ENCODE data around the gene BPIFB2.
"Not testable (repeated sequence)": the region's sequence is repeated elsewhere in the genome, so short reads cannot be mapped to it uniquely, and the experiment has no call there.

The BPIFB2 gene

GRCh38 chr20:33045129-33045721, 37.7 kb downstream of the BPIFB2 start:
- DNase-seq: not testable (repeated sequence)

- DNase-seq: no peak
These were observed 38.9 kb downstream of the BPIFB2 start for GRCh38 chr20:33046412-33046811.

GRCh38 chr20:33051333-33051732, 43.8 kb downstream of the BPIFB2 start:
- DNase-seq: no peak

GRCh38 chr20:33053291-33054106, 46.0 kb downstream of the BPIFB2 start, which contains the start of gene BPIFB3:
Gene BPIFB3, plus strand, starts transcription at chr20:33053903. Its CDS starts 1,533 bp downstream, at chr20:33055436.
- DNase-seq: no peak

GRCh38 chr20:33054381-33054780, 46.9 kb downstream of the BPIFB2 start:
- no peak for DNase-seq

GRCh38 chr20:33054791-33055190, 47.3 kb downstream of the BPIFB2 start:
- no peak for DNase-seq

GRCh38 chr20:33059136-33059535, 51.6 kb downstream of the BPIFB2 start:
- DNase-seq: no peak

GRCh38 chr20:33059741-33060390, 52.4 kb downstream of the BPIFB2 start:
- DNase-seq: no peak

- DNase-seq: no peak
These were observed 54.1 kb downstream of the BPIFB2 start for GRCh38 chr20:33061658-33062028.

GRCh38 chr20:33062105-33062824, 54.8 kb downstream of the BPIFB2 start:
- DNase-seq: no peak

GRCh38 chr20:33062825-33063149, 55.3 kb downstream of the BPIFB2 start:
- no peak for DNase-seq

GRCh38 chr20:33063271-33063670, 55.8 kb downstream of the BPIFB2 start:
- DNase-seq: no peak

- no peak for DNase-seq
These were observed 57.2 kb downstream of the BPIFB2 start for GRCh38 chr20:33064572-33065287.

GRCh38 chr20:33065785-33066184, 58.3 kb downstream of the BPIFB2 start:
- DNase-seq: no peak

GRCh38 chr20:33067806-33068205, 60.3 kb downstream of the BPIFB2 start:
- no peak for DNase-seq

- no peak for DNase-seq
These were observed 60.9 kb downstream of the BPIFB2 start for GRCh38 chr20:33068251-33068939.

- no peak for DNase-seq
These were observed 62.2 kb downstream of the BPIFB2 start for GRCh38 chr20:33069673-33070072.

GRCh38 chr20:33070111-33071053, 62.9 kb downstream of the BPIFB2 start:
- no peak for DNase-seq

GRCh38 chr20:33071198-33071597, 63.7 kb downstream of the BPIFB2 start:
- no peak for DNase-seq

- no peak for DNase-seq
These were observed 64.9 kb downstream of the BPIFB2 start for GRCh38 chr20:33072362-33072761.

- no peak for DNase-seq
These were observed 65.3 kb downstream of the BPIFB2 start for GRCh38 chr20:33072813-33073212.
